ENCODE data around the gene EHF. TPM values are rescaled to one million over a fixed set of nuclear protein-coding genes. Genes with fewer than 3 reads are reported as not detected.

EHF gene
- total and polyA plus RNA-seq, 2 of the 13 experiments (the other 11 are each of a cell fraction or from before 2014, with no cell fraction given) = 0.04 to 0.46 TPM

DNA sequence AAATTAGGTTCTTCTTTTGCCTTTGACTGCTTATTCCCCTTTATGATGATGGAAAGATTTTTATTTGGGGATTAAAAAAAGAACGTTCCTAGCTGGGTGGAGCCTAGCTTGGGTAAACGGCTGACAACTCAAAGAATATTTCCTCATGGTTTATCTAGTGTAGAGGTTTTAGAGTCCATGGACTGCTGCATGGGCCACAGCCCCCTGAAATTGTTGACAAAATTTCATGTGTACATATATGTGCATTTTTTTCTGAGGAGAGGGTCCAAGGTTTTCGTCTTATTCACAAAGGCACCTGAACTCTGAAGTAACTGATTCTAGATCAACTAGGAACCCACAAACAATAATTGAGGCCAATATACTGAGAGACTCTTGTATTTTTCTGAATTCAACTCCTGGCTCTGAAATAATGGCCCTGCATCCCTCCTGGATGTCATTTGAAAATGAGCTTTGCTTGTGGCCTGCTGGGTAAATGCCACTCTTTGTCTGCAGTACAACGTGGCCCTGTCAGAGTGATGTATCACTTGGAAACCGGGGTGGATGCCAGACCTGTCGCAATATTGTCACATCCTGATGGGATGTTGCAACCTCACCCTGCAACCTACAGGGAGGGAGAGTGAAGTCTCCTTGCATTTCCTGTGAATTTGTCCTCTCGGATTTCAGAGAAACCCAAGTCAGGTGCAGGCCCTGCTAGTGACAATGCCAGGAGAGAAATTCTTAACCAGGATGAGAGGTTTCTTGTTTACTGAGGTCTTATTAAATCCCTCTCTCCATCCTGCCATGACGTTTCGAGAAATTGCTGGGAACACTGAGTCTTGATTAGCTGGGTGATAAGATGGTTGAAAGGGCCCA lies 33.8 kb downstream of the EHF start (continued):
- TF ChIP-seq ZNF878 (CRISPR knock-in tag; IDR thresholded peaks at IDR 0.05) = no peak; the same call in 1 of the 2 replicates
- TF ChIP-seq, protein P1, sequence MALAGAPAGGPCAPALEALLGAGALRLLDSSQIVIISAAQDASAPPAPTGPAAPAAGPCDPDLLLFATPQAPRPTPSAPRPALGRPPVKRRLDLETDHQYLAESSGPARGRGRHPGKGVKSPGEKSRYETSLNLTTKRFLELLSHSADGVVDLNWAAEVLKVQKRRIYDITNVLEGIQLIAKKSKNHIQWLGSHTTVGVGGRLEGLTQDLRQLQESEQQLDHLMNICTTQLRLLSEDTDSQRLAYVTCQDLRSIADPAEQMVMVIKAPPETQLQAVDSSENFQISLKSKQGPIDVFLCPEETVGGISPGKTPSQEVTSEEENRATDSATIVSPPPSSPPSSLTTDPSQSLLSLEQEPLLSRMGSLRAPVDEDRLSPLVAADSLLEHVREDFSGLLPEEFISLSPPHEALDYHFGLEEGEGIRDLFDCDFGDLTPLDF (CRISPR knock-in tag; IDR thresholded peaks at IDR 0.05) = no peak
- peak in 1 of 2 experiments; percentile 81; a peak in 1 of 4 replicates for TF ChIP-seq REST (IDR thresholded peaks at IDR 0.05; ENCODE audit: borderline replicate concordance in 1 of 2, low read depth in 1 of 2, low read length in 2 of 2)
- TF ChIP-seq IKZF4 (CRISPR knock-in tag; IDR thresholded peaks at IDR 0.05; ENCODE audit: borderline replicate concordance, low read depth, not compliant biosample characterization) = no peak
- TF ChIP-seq, protein P2, sequence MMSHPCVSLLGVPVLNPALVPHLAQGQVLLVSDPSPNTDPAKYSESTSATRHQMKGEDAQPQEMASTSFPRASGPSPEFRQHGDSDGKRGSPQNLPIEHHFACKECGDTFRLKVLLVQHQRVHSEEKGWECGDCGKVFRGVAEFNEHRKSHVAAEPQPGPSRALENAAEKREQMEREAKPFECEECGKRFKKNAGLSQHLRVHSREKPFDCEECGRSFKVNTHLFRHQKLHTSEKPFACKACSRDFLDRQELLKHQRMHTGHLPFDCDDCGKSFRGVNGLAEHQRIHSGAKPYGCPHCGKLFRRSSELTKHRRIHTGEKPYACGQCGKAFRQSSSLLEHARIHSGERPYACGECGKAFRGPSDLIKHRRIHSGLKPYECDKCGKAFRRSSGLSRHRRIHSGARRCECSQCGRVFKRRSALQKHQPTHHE (CRISPR knock-in tag; IDR thresholded peaks at IDR 0.05; ENCODE audit: borderline replicate concordance) = no peak
- peak; percentile 35; the same call in 1 of the 2 replicates for TF ChIP-seq FOXK2 (IDR thresholded peaks at IDR 0.05)
- peak; percentile 63; the same call in 1 of the 2 replicates for TF ChIP-seq YEATS2 (CRISPR knock-in tag; IDR thresholded peaks at IDR 0.05; ENCODE audit: borderline replicate concordance)
- peak; percentile 25; the same call in 1 of the 2 replicates for TF ChIP-seq ZNF142 (CRISPR knock-in tag; IDR thresholded peaks at IDR 0.05)
- TF ChIP-seq ZSCAN30 (CRISPR knock-in tag; IDR thresholded peaks at IDR 0.05) = no peak
- TF ChIP-seq PITX1 (CRISPR knock-in tag; IDR thresholded peaks at IDR 0.05) = peak; percentile 54; the same call in 1 of the 2 replicates
- TF ChIP-seq HNRNPLL (IDR thresholded peaks at IDR 0.05; ENCODE audit: low read depth, low read length, poor library complexity, severe bottlenecking) = no peak
- TF ChIP-seq PCBP1 (IDR thresholded peaks at IDR 0.05; ENCODE audit: borderline replicate concordance, low read depth, low read length) = no peak
- TF ChIP-seq PAX8 (CRISPR knock-in tag; IDR thresholded peaks at IDR 0.05; ENCODE audit: borderline replicate concordance) = no peak
- peak; percentile 78; the same call in 1 of the 2 replicates for TF ChIP-seq NR2F2 (IDR thresholded peaks at IDR 0.05; ENCODE audit: borderline replicate concordance, low read depth)
- 0 out of 2 replicates have a peak, but pooled peaks have one; percentile 20 for TF ChIP-seq SNAPC5 (CRISPR knock-in tag; IDR thresholded peaks at IDR 0.05; ENCODE audit: borderline replicate concordance)

Measured in HepG2 (cell line).